HepG2 (cell line): ENCODE results near the gene DDIAS. TPM values are rescaled to one million over a fixed set of nuclear protein-coding genes. Genes with fewer than 3 reads are reported as not detected.

Experiments
- CC2D1A ChIP-seq: sonication (generic); formaldehyde crosslinking; IDR thresholded peaks from 2 replicates; pipeline ENCODE4 v1.8.1; 2023; ENCODE audit warnings: mild to moderate bottlenecking, missing genetic modification reagents
- EP300 ChIP-seq, 3 experiments: sonication (generic) in 1 of 3; formaldehyde crosslinking in 1 of 3; IDR thresholded peaks; 2 replicates each; pipeline versions ENCODE4 v1.5.1 to v1.6.1; 2011 to 2020; ENCODE audit warnings: low read depth in 2 of 3, low read length in 2 of 3, borderline replicate concordance in 1 of 3, improper control_type of control experiment in 1 of 3, mild to moderate bottlenecking in 1 of 3, missing genetic modification reagents in 1 of 3, moderate library complexity in 1 of 3
- HOXA5 ChIP-seq: sonication (generic); formaldehyde crosslinking; IDR thresholded peaks from 2 replicates; pipeline ENCODE4 v1.4.0; 2020; ENCODE audit warnings: missing genetic modification reagents
- KAT8 ChIP-seq: IDR thresholded peaks from 2 replicates; pipeline ENCODE4 v1.6.1; 2016; ENCODE audit warnings: missing genetic modification reagents, missing compliant biosample characterization
- KMT2A ChIP-seq: sonication (generic); formaldehyde crosslinking; IDR thresholded peaks from 2 replicates; pipeline ENCODE4 v1.4.0; 2020; ENCODE audit warnings: missing genetic modification reagents
- SMAD9 ChIP-seq: sonication (generic); formaldehyde crosslinking; IDR thresholded peaks from 2 replicates; pipeline ENCODE4 v1.5.1; 2020; ENCODE audit warnings: mild to moderate bottlenecking, missing genetic modification reagents
- SPEN ChIP-seq: sonication (generic); formaldehyde crosslinking; IDR thresholded peaks from 2 replicates; pipeline ENCODE4 v1.5.1; 2020; ENCODE audit warnings: low read depth, mild to moderate bottlenecking, missing genetic modification reagents
- ZNF724P ChIP-seq: sonication (generic); formaldehyde crosslinking; IDR thresholded peaks from 2 replicates; pipeline ENCODE4 v1.8.0; 2022; ENCODE audit warnings: missing genetic modification reagents, borderline replicate concordance
- polyA plus RNA-seq, 8 experiments: library from polyadenylated mRNA; depleted of rRNA in 3 of 8; stranded (reverse) in 7 of 8; unstranded in 1 of 8; fragments of >200 nt; fragmentation: Illumina TruSeq in 4 of 8; extraction: Trizol in 4 of 8; gene quantifications; 2 replicates each; pipeline versions ENCODE4 v1.2.1 to v1.2.3, GENCODE V29; 2011 to 2016; ENCODE audit warnings: low read depth in 4 of 8, missing spikeins in 1 of 8, mixed read lengths in 1 of 8; ENCODE audit not compliant: insufficient read depth in 1 of 8
- total RNA-seq, 5 experiments: library from RNA; depleted of rRNA; stranded (reverse); fragments of >200 nt; fragmentation: Illumina TruSeq; extraction: Trizol; gene quantifications; 2 replicates each; pipeline ENCODE4 v1.2.3, GENCODE V29; 2016; ENCODE audit warnings: low read depth in 1 of 5
- TF ChIP-seq, protein P1 (sequence below): sonication (generic); formaldehyde crosslinking; IDR thresholded peaks from 2 replicates; pipeline ENCODE4 v1.9.0; 2021; ENCODE audit warnings: missing genetic modification reagents, borderline replicate concordance
- TF ChIP-seq, protein P2 (sequence below): sonication (generic); formaldehyde crosslinking; IDR thresholded peaks from 2 replicates; pipeline ENCODE4 v1.5.0; 2020; ENCODE audit warnings: missing genetic modification reagents
- TF ChIP-seq, protein P3 (sequence below): IDR thresholded peaks from 2 replicates; pipeline ENCODE4 v1.6.1; 2016; ENCODE audit warnings: mild to moderate bottlenecking, missing biosample characterization, missing genetic modification reagents
- TF ChIP-seq, protein P4 (sequence below): sonication (generic); formaldehyde crosslinking; IDR thresholded peaks from 2 replicates; pipeline ENCODE4 v1.4.0; 2020; ENCODE audit warnings: missing genetic modification reagents
- TF ChIP-seq, protein P5 (sequence below): sonication (generic); formaldehyde crosslinking; IDR thresholded peaks from 2 replicates; pipeline ENCODE4 v1.4.0; 2020; ENCODE audit warnings: missing genetic modification reagents
- TF ChIP-seq, protein P6 (sequence below): sonication (generic); formaldehyde crosslinking; IDR thresholded peaks from 2 replicates; pipeline ENCODE4 v1.4.0; 2020; ENCODE audit warnings: mild to moderate bottlenecking, missing genetic modification reagents

Gene DDIAS
- total and polyA plus RNA-seq, 2 of the 13 experiments (the other 11 are each of a cell fraction or from before 2014, with no cell fraction given), result 3.5 to 13.0 TPM

DNA sequence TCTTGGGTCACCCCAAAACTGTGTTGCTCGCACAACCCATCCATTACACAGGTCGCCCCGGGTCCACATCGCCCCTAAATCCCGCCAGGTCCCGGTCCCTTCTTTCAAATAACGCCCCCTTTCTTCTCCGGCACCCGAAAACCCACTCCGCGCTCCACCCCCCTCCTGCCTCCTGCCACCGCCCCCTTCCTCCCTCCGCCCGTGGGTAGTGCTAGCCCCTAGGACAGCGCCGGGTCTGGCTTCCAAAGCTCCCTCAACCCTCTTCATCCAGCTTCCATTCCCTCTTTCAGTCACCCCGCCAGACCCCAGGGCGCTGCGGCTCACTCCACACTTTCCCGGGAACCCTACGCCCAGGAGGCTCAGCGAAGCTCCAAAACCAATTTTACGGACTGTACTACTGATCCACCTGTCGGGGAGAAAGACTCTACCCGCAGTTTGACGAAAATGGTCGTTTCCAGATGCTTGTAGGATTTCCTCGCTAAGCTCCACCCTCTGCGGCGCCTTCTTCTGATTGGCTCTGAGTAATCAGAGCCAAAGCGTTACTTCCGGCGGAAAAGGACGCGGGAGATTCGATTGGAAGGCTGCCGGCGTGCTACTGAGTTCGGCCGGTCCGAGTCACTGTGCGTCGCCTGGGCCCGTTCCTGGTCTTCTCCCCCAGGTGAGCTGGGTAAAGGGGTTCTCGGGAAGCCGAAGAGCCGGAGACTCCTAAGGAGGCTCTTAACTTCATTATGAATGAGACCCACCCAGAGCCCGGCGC is at the start of gene DDIAS (continued):
- TF ChIP-seq CC2D1A (CRISPR knock-in tag), result no peak
- TF ChIP-seq KAT8 (CRISPR knock-in tag), result peak; percentile 79
- TF ChIP-seq, protein P1, sequence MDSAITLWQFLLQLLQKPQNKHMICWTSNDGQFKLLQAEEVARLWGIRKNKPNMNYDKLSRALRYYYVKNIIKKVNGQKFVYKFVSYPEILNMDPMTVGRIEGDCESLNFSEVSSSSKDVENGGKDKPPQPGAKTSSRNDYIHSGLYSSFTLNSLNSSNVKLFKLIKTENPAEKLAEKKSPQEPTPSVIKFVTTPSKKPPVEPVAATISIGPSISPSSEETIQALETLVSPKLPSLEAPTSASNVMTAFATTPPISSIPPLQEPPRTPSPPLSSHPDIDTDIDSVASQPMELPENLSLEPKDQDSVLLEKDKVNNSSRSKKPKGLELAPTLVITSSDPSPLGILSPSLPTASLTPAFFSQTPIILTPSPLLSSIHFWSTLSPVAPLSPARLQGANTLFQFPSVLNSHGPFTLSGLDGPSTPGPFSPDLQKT (CRISPR knock-in tag), result no peak
- TF ChIP-seq, protein P2, sequence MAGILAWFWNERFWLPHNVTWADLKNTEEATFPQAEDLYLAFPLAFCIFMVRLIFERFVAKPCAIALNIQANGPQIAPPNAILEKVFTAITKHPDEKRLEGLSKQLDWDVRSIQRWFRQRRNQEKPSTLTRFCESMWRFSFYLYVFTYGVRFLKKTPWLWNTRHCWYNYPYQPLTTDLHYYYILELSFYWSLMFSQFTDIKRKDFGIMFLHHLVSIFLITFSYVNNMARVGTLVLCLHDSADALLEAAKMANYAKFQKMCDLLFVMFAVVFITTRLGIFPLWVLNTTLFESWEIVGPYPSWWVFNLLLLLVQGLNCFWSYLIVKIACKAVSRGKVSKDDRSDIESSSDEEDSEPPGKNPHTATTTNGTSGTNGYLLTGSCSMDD (CRISPR knock-in tag), result no peak
- TF ChIP-seq, protein P3, sequence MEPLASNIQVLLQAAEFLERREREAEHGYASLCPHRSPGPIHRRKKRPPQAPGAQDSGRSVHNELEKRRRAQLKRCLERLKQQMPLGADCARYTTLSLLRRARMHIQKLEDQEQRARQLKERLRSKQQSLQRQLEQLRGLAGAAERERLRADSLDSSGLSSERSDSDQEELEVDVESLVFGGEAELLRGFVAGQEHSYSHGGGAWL (CRISPR knock-in tag), result no peak
- TF ChIP-seq SMAD9 (CRISPR knock-in tag), result 0 out of 2 replicates have a peak, but pooled peaks have one; percentile 20
- peak; percentile 82; the same call in 1 of the 2 replicates for TF ChIP-seq KMT2A (CRISPR knock-in tag)
- peak; percentile 30; the same call in 1 of the 2 replicates for TF ChIP-seq SPEN (CRISPR knock-in tag)
- TF ChIP-seq, protein P4, sequence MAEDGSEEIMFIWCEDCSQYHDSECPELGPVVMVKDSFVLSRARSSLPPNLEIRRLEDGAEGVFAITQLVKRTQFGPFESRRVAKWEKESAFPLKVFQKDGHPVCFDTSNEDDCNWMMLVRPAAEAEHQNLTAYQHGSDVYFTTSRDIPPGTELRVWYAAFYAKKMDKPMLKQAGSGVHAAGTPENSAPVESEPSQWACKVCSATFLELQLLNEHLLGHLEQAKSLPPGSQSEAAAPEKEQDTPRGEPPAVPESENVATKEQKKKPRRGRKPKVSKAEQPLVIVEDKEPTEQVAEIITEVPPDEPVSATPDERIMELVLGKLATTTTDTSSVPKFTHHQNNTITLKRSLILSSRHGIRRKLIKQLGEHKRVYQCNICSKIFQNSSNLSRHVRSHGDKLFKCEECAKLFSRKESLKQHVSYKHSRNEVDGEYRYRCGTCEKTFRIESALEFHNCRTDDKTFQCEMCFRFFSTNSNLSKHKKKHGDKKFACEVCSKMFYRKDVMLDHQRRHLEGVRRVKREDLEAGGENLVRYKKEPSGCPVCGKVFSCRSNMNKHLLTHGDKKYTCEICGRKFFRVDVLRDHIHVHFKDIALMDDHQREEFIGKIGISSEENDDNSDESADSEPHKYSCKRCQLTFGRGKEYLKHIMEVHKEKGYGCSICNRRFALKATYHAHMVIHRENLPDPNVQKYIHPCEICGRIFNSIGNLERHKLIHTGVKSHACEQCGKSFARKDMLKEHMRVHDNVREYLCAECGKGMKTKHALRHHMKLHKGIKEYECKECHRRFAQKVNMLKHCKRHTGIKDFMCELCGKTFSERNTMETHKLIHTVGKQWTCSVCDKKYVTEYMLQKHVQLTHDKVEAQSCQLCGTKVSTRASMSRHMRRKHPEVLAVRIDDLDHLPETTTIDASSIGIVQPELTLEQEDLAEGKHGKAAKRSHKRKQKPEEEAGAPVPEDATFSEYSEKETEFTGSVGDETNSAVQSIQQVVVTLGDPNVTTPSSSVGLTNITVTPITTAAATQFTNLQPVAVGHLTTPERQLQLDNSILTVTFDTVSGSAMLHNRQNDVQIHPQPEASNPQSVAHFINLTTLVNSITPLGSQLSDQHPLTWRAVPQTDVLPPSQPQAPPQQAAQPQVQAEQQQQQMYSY (CRISPR knock-in tag), result peak; percentile 85
- TF ChIP-seq HOXA5 (CRISPR knock-in tag), result 0 out of 2 replicates have a peak, but pooled peaks have one; percentile 29
- TF ChIP-seq ZNF724P (CRISPR knock-in tag), result 0 out of 2 replicates have a peak, but pooled peaks have one; percentile 50
- TF ChIP-seq, protein P5, sequence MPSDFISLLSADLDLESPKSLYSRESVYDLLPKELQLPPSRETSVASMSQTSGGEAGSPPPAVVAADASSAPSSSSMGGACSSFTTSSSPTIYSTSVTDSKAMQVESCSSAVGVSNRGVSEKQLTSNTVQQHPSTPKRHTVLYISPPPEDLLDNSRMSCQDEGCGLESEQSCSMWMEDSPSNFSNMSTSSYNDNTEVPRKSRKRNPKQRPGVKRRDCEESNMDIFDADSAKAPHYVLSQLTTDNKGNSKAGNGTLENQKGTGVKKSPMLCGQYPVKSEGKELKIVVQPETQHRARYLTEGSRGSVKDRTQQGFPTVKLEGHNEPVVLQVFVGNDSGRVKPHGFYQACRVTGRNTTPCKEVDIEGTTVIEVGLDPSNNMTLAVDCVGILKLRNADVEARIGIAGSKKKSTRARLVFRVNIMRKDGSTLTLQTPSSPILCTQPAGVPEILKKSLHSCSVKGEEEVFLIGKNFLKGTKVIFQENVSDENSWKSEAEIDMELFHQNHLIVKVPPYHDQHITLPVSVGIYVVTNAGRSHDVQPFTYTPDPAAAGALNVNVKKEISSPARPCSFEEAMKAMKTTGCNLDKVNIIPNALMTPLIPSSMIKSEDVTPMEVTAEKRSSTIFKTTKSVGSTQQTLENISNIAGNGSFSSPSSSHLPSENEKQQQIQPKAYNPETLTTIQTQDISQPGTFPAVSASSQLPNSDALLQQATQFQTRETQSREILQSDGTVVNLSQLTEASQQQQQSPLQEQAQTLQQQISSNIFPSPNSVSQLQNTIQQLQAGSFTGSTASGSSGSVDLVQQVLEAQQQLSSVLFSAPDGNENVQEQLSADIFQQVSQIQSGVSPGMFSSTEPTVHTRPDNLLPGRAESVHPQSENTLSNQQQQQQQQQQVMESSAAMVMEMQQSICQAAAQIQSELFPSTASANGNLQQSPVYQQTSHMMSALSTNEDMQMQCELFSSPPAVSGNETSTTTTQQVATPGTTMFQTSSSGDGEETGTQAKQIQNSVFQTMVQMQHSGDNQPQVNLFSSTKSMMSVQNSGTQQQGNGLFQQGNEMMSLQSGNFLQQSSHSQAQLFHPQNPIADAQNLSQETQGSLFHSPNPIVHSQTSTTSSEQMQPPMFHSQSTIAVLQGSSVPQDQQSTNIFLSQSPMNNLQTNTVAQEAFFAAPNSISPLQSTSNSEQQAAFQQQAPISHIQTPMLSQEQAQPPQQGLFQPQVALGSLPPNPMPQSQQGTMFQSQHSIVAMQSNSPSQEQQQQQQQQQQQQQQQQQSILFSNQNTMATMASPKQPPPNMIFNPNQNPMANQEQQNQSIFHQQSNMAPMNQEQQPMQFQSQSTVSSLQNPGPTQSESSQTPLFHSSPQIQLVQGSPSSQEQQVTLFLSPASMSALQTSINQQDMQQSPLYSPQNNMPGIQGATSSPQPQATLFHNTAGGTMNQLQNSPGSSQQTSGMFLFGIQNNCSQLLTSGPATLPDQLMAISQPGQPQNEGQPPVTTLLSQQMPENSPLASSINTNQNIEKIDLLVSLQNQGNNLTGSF (CRISPR knock-in tag), result no peak
- TF ChIP-seq, protein P6, sequence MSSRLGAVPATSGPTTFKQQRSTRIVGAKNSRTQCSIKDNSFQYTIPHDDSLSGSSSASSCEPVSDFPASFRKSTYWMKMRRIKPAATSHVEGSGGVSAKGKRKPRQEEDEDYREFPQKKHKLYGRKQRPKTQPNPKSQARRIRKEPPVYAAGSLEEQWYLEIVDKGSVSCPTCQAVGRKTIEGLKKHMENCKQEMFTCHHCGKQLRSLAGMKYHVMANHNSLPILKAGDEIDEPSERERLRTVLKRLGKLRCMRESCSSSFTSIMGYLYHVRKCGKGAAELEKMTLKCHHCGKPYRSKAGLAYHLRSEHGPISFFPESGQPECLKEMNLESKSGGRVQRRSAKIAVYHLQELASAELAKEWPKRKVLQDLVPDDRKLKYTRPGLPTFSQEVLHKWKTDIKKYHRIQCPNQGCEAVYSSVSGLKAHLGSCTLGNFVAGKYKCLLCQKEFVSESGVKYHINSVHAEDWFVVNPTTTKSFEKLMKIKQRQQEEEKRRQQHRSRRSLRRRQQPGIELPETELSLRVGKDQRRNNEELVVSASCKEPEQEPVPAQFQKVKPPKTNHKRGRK (CRISPR knock-in tag), result no peak
- 0 out of 4 replicates have a peak, but pooled peaks of 1 of the 2 experiments have one; percentile 17 for TF ChIP-seq EP300 (IDR thresholded peaks at IDR 0.05; ENCODE audit: low read depth in 2 of 2, low read length in 2 of 2)
- TF ChIP-seq EP300 (CRISPR knock-in tag; IDR thresholded peaks at IDR 0.05; ENCODE audit: borderline replicate concordance), result no peak
